Right renal pelvis (tissue), 4 donors: ENCODE measurements around the gene CLSTN2. TPM values are rescaled to one million over a fixed set of nuclear protein-coding genes. Genes with fewer than 3 reads are reported as not detected.

Experiments used
- DNase-seq, 4 donors: peaks; one replicate each; pipeline ENCODE4 v3.0.0-alpha.2; 2013; ENCODE audit warnings: low read depth in 4 of 4, low spot score in 3 of 4, missing footprints in 1 of 4
- polyA plus RNA-seq, 4 donors: library from polyadenylated mRNA; unstranded; fragments of 120-200 nt; gene quantifications; one replicate each; pipeline ENCODE4 v1.2.1, GENCODE V29; 2013; ENCODE audit not compliant: insufficient read length in 4 of 4

CLSTN2 gene
- polyA plus RNA-seq, 4 donors, result 1.5 to 2.0 (median 1.9) TPM

- no peak for DNase-seq
These were observed 664.0 kb downstream of the CLSTN2 start for GRCh38 chr3:140599009-140599408.

- no peak for DNase-seq
These were observed 664.5 kb downstream of the CLSTN2 start for GRCh38 chr3:140599496-140599895.

- no peak for DNase-seq
These were observed 666.9 kb downstream of the CLSTN2 start for GRCh38 chr3:140601881-140602280.

GRCh38 chr3:140602781-140603180 lies 667.8 kb downstream of the CLSTN2 start:
- DNase-seq, result no peak

GRCh38 chr3:140603766-140604165 lies 668.8 kb downstream of the CLSTN2 start:
- no peak for DNase-seq

GRCh38 chr3:140610544-140610943 lies 675.6 kb downstream of the CLSTN2 start:
- no peak for DNase-seq

- no peak for DNase-seq
These were observed 679.0 kb downstream of the CLSTN2 start for GRCh38 chr3:140614001-140614400.

- DNase-seq, result no peak
These were observed 682.1 kb downstream of the CLSTN2 start for GRCh38 chr3:140617135-140617534.

- DNase-seq, result no peak
These were observed 691.9 kb downstream of the CLSTN2 start for GRCh38 chr3:140626856-140627255.
